GM12878 (cell line): ENCODE measurements around the gene PKHD1. TPM values are rescaled to one million over a fixed set of nuclear protein-coding genes. Genes with fewer than 3 reads are reported as not detected.

Source experiments
- ATAC-seq: fragments of 200-7000 bp; cut with Tn5 transposase; 3 replicates; pipeline ENCODE4 v1.9.1; 2020; ENCODE audit warnings: mild to moderate bottlenecking, moderate library complexity
- BruUV-seq: library from RNA; stranded (reverse); fragments of 400-500 nt; replicated peaks from 2 replicates; lab custom pipeline; 2021; lab: Mats Ljungman, UMichigan
- CTCF ChIA-PET: fragments of 300-600 bp; sonication (Branson Sonifier 250); formaldehyde crosslinking; extraction: SDS; loops from one replicate; lab custom pipeline; 2021; ENCODE audit warnings: inconsistent platforms; lab: Yijun Ruan, JAX
- POLR2A ChIA-PET: fragments of 350-600 bp; formaldehyde crosslinking; extraction: SDS; loops from one replicate; lab custom pipeline; 2021; ENCODE audit warnings: inconsistent platforms; lab: Charles Lee
- RAD21 ChIA-PET: fragments of 300-600 bp; sonication (Branson Sonifier 250); formaldehyde crosslinking; loops from one replicate; lab custom pipeline; 2023; ENCODE audit warnings: antibody characterized with exemption; ENCODE audit not compliant: unreplicated experiment; lab: Charles Lee
- SMC1A ChIA-PET: fragments of 300-600 bp; sonication (Branson Sonifier 250); formaldehyde crosslinking; loops from one replicate; lab custom pipeline; 2023; ENCODE audit not compliant: unreplicated experiment, uncharacterized antibody; lab: Charles Lee
- DNase-seq: peaks from one replicate; pipeline ENCODE4 v3.0.0-alpha.2; 2011; ENCODE audit warnings: low read depth, low spot score
- FAIRE-seq: peaks from 3 replicates; lab custom pipeline; 2011; peaks lifted over from hg19 to GRCh38; lab: Jason Lieb, UNC
- H2AFZ ChIP-seq: 2 replicates; pipeline ENCODE4 v1.6.0; 2011; ENCODE audit warnings: low read depth, low read length, control low read depth; ENCODE audit not compliant: control insufficient read depth
- H3K27ac ChIP-seq: 2 replicates; pipeline ENCODE4 v1.5.1; 2011; ENCODE audit warnings: control low read depth; ENCODE audit not compliant: control insufficient read depth, insufficient read depth
- H3K27me3 ChIP-seq, 2 experiments: replicated peaks in 1 of 2; 2 replicates each; pipeline versions ENCODE4 v1.6.0 to v1.6.1; 2011; ENCODE audit warnings: low read length in 1 of 2; ENCODE audit not compliant: control insufficient read depth in 2 of 2, insufficient read depth in 2 of 2
- H3K36me3 ChIP-seq, 2 experiments: 2 replicates each; pipeline ENCODE4 v1.5.1; 2011; ENCODE audit warnings: low read length in 1 of 2; ENCODE audit not compliant: control insufficient read depth in 2 of 2, insufficient read depth in 2 of 2
- H3K4me1 ChIP-seq: 2 replicates; pipeline ENCODE4 v1.6.1; 2011; ENCODE audit warnings: mild to moderate bottlenecking, low read length, moderate library complexity, mixed read lengths; ENCODE audit not compliant: control insufficient read depth, insufficient read depth
- H3K4me2 ChIP-seq: 2 replicates; pipeline ENCODE4 v1.6.0; 2011; ENCODE audit warnings: control low read depth; ENCODE audit not compliant: control insufficient read depth, insufficient read depth
- H3K4me3 ChIP-seq: fragments of 200-600 bp; sonication (generic); 2 replicates; pipeline ENCODE4 v1.5.1; 2016
- H3K79me2 ChIP-seq: 2 replicates; pipeline ENCODE4 v1.6.0; 2011; ENCODE audit warnings: low read length; ENCODE audit not compliant: control insufficient read depth, insufficient read depth
- H3K9ac ChIP-seq: 2 replicates; pipeline ENCODE4 v1.8.0; 2011; ENCODE audit warnings: low read length, control low read depth, mixed read lengths; ENCODE audit not compliant: control insufficient read depth, insufficient read depth
- H3K9me3 ChIP-seq: replicated peaks from 3 replicates; pipeline ENCODE4 v1.5.1; 2011; ENCODE audit warnings: mild to moderate bottlenecking, low read length; ENCODE audit not compliant: control insufficient read depth, insufficient read depth
- H4K20me1 ChIP-seq: 2 replicates; pipeline ENCODE4 v1.6.0; 2011; ENCODE audit not compliant: control insufficient read depth, insufficient read depth
- CBX3 ChIP-seq: fragments of 200-600 bp; sonication (generic); IDR thresholded peaks from 2 replicates; pipeline ENCODE4 v1.6.1; 2016; ENCODE audit warnings: low read depth, borderline replicate concordance
- DPF2 ChIP-seq: fragments of 450-650 bp; IDR thresholded peaks from 2 replicates; pipeline ENCODE4 v1.6.1; 2017; ENCODE audit warnings: mild to moderate bottlenecking
- GATAD2B ChIP-seq: fragments of 450-650 bp; conservative IDR thresholded peaks from 2 replicates; pipeline ENCODE4 v1.6.1; 2017; ENCODE audit warnings: low read depth, mild to moderate bottlenecking, moderate library complexity
- KAT2A ChIP-seq: conservative IDR thresholded peaks from 2 replicates; pipeline ENCODE4 v1.6.1; 2011; ENCODE audit warnings: low read depth, low read length; ENCODE audit not compliant: control insufficient read depth
- MEF2A ChIP-seq: IDR thresholded peaks from 2 replicates; pipeline ENCODE4 v1.6.1; 2011; ENCODE audit warnings: low read depth, mild to moderate bottlenecking, low read length, moderate library complexity; ENCODE audit not compliant: insufficient read depth
- MXI1 ChIP-seq: fragments of 150-350 bp; IDR thresholded peaks from 2 replicates; pipeline ENCODE4 v1.6.1; 2011; ENCODE audit warnings: low read depth, mild to moderate bottlenecking, inconsistent platforms, low read length, improper control_type of control experiment
- NR2C2 ChIP-seq: IDR thresholded peaks from 2 replicates; pipeline ENCODE4 v1.6.1; 2011; ENCODE audit warnings: borderline replicate concordance, low read depth; ENCODE audit not compliant: control insufficient read depth, insufficient read length
- NR2F1 ChIP-seq: fragments of 450-650 bp; conservative IDR thresholded peaks from 2 replicates; pipeline ENCODE4 v1.6.1; 2017; ENCODE audit warnings: mild to moderate bottlenecking
- RAD51 ChIP-seq: fragments of 450-650 bp; IDR thresholded peaks from 2 replicates; pipeline ENCODE4 v1.6.1; 2016; ENCODE audit warnings: moderate library complexity, mild to moderate bottlenecking, inconsistent platforms
- SRF ChIP-seq, 2 experiments: IDR thresholded peaks; 2 replicates each; pipeline ENCODE4 v1.6.1; 2011; ENCODE audit warnings: low read depth in 2 of 2, low read length in 2 of 2, mild to moderate bottlenecking in 1 of 2, moderate library complexity in 1 of 2
- WRNIP1 ChIP-seq: IDR thresholded peaks from 2 replicates; pipeline ENCODE4 v1.6.1; 2011; ENCODE audit warnings: low read depth, low read length, improper control_type of control experiment, borderline replicate concordance
- YBX1 ChIP-seq: fragments of 450-650 bp; IDR thresholded peaks from 2 replicates; pipeline ENCODE4 v1.6.1; 2016; ENCODE audit warnings: antibody characterized with exemption
- ZNF24 ChIP-seq: fragments of 450-650 bp; IDR thresholded peaks from 2 replicates; pipeline ENCODE4 v1.6.1; 2017; ENCODE audit warnings: antibody characterized with exemption, mild to moderate bottlenecking
- ZNF274 ChIP-seq: IDR thresholded peaks from one replicate; pipeline ENCODE4 v1.8.0; 2011; ENCODE audit not compliant: insufficient read length, insufficient read depth
- whole genome bisulfite sequencing: methylation state at CpG from one replicate; pipeline ENCODE4 v1.1.6; 2016; ENCODE audit warnings: low lambda C conversion rate; ENCODE audit not compliant: insufficient replicate concordance, insufficient coverage; ENCODE audit errors: missing lambda C conversion rate; 5-methylcytosine and 5-hydroxymethylcytosine counted together
- in situ Hi-C: fragments of 300-500 bp; cut with MboI; formaldehyde crosslinking; loops from 9 replicates; pipeline ENCODE4 v1.14.3; 2018; ENCODE audit warnings: mixed read lengths
- intact Hi-C: fragments of 100-400 bp; cut with micrococcal nuclease; formaldehyde crosslinking; loops from one replicate; pipeline ENCODE4 v1.14.2; 2022; ENCODE audit not compliant: unreplicated experiment
- polyA plus RNA-seq, 11 experiments: library from polyadenylated mRNA; depleted of rRNA in 4 of 11; unstranded in 6 of 11; stranded (reverse) in 5 of 11; fragments of >200 nt; fragmentation: Nextera tagmentation in 4 of 11; fragmentation: Illumina TruSeq in 1 of 11; extraction: Ambion mirVana in 4 of 11; extraction: Trizol in 1 of 11; gene quantifications; 1 replicate in 1 of 11; 2 replicates in 10 of 11; pipeline versions ENCODE4 v1.2.1 to v1.2.3, GENCODE V29; 2011 to 2016; ENCODE audit warnings: inconsistent platforms in 2 of 11, missing spikeins in 2 of 11, low read depth in 1 of 11
- total RNA-seq, 4 experiments: library from RNA; depleted of rRNA in 3 of 4; stranded (reverse); fragments of >200 nt in 3 of 4; fragmentation: Illumina TruSeq in 1 of 4; extraction: Trizol in 1 of 4; gene quantifications; 2 replicates each; pipeline versions ENCODE4 v1.2.1 to v1.2.3, GENCODE V29; 2013 to 2021
- TF ChIP-seq, protein P1 (sequence below): fragments of 150-350 bp; IDR thresholded peaks from 2 replicates; pipeline ENCODE4 v1.6.1; 2014; ENCODE audit warnings: mild to moderate bottlenecking, low read depth, low read length
- TF ChIP-seq, protein P2 (sequence below): fragments of 450-650 bp; IDR thresholded peaks from 2 replicates; pipeline ENCODE4 v1.6.1; 2017; ENCODE audit warnings: borderline replicate concordance

PKHD1 gene
- total and polyA plus RNA-seq, 10 of the 15 experiments (the other 5 are each of a cell fraction or from before 2014, with no cell fraction given), result under 0.01 to 0.90 (median 0.02) TPM; not detected in 1

DNA sequence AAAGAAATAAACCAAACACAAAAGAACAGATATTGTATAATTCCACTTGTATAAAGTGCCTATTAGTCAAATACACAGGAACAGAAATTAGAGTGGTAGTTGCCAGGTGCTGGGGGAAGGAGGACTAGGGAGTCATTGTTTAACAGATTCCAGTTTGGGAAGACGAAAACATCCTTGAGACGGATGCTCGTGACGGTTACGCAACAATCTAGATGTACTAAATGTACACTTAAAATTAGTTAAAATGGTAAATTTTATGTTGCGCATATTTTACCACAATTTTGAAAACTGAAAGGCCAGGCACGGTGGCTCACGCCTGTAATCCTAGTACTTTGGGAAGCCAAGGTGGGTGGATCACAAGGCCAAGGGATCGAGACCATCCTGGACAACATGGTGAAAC is 111.0 kb downstream of the PKHD1 start:
- ChIA-PET CTCF (no interaction called here), RAD21 (no interaction called here), SMC1A (no interaction called here), POLR2A (no interaction called here)
- no peak overlapping the region for H3K4me2 ChIP-seq
- no peaks in the 10 kb centered on the region for H3K36me3 ChIP-seq
- H3K9ac ChIP-seq, result no peak overlapping the region
- H2AFZ ChIP-seq, result no peak overlapping the region
- H3K4me3 ChIP-seq, result no peak overlapping the region
- H3K79me2 ChIP-seq, result no peaks in the 10 kb centered on the region
- BruUV-seq, result no TSS peak
- in situ Hi-C loops, result no loop called here
- FAIRE-seq (no peak), ATAC-seq (no peak), DNase-seq (no peak)
- no peak overlapping the region for H3K27ac ChIP-seq
- intact Hi-C loops, result no loop called here
- TF ChIP-seq, protein P1, sequence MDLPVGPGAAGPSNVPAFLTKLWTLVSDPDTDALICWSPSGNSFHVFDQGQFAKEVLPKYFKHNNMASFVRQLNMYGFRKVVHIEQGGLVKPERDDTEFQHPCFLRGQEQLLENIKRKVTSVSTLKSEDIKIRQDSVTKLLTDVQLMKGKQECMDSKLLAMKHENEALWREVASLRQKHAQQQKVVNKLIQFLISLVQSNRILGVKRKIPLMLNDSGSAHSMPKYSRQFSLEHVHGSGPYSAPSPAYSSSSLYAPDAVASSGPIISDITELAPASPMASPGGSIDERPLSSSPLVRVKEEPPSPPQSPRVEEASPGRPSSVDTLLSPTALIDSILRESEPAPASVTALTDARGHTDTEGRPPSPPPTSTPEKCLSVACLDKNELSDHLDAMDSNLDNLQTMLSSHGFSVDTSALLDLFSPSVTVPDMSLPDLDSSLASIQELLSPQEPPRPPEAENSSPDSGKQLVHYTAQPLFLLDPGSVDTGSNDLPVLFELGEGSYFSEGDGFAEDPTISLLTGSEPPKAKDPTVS, result no peak
- TF ChIP-seq CBX3, result no peak
- H3K4me1 ChIP-seq, result no peaks in the 10 kb centered on the region
- WGBS, result 84% methylated on average over 9 of the region's 9 CpGs
- H4K20me1 ChIP-seq, result no peaks in the 10 kb centered on the region
- H3K27me3 ChIP-seq, result no peaks in the 10 kb centered on the region
- H3K9me3 ChIP-seq, result no peaks in the 10 kb centered on the region

DNA sequence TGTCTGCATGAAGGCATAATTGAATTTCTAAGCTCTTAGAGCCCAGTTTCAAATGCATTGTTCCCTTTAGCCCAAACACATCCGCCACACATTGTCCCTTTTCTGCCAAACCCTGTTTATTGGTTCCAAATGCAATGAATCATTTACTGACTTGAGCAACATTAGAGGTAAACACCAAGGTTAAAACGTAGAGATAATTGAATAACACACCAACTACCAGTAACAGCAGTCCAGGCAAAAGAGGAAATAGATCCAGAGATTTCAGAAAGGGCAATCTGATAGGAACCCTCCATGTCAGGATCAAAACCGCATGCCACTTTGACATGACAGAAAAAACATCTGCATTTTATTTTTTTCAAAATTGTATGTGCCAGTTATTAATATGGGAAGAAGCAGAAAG is 114.8 kb downstream of the PKHD1 start:
- intact Hi-C loops (no loop called here), in situ Hi-C loops (no loop called here)
- Histone ChIP-seq H3K4me2 (no peak overlapping the region), H3K4me1 (no peaks in the 10 kb centered on the region), H3K27me3 (no peaks in the 10 kb centered on the region), H3K36me3 (no peaks in the 10 kb centered on the region), H3K4me3 (no peak overlapping the region), H4K20me1 (no peaks in the 10 kb centered on the region), H3K79me2 (no peaks in the 10 kb centered on the region), H3K9me3 (no peaks in the 10 kb centered on the region), H3K27ac (no peak overlapping the region), H3K9ac (no peak overlapping the region), H2AFZ (no peak overlapping the region)
- BruUV-seq, result no TSS peak
- POLR2A ChIA-PET, result no interaction called here
- SMC1A ChIA-PET, result no interaction called here
- FAIRE-seq, result no peak
- no peak for ATAC-seq
- CTCF ChIA-PET, result interaction anchor here (1.1 to 1.3 kb wide), 2 partner anchors 13 to 48 kb away, joined by 4 to 6 read pairs; no protein-coding TSS in a partner anchor
- 49% methylated on average over 3 of the region's 3 CpGs for WGBS
- RAD21 ChIA-PET, result no interaction called here
- DNase-seq, result no peak
- TF ChIP-seq YBX1 (no peak), KAT2A (no peak), WRNIP1 (no peak), RAD51 (no peak), SRF (IDR thresholded peaks at IDR 0.05; ENCODE audit: low read depth in 2 of 2, low read length in 2 of 2) (no peak), NR2C2 (no peak), ZNF274 (no peak), MEF2A (no peak), MXI1 (no peak), DPF2 (no peak), ZNF24 (no peak), NR2F1 (no peak), GATAD2B (no peak)
- TF ChIP-seq, protein P2, sequence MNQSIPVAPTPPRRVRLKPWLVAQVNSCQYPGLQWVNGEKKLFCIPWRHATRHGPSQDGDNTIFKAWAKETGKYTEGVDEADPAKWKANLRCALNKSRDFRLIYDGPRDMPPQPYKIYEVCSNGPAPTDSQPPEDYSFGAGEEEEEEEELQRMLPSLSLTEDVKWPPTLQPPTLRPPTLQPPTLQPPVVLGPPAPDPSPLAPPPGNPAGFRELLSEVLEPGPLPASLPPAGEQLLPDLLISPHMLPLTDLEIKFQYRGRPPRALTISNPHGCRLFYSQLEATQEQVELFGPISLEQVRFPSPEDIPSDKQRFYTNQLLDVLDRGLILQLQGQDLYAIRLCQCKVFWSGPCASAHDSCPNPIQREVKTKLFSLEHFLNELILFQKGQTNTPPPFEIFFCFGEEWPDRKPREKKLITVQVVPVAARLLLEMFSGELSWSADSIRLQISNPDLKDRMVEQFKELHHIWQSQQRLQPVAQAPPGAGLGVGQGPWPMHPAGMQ, result no peak
